A673 (cell line): ENCODE data around the gene JAK3.

Source experiments
- CTCF ChIP-seq: fragments of 300-800, 200-600 bp; sonication (generic); conservative IDR thresholded peaks from 2 replicates; pipeline ENCODE4 v1.5.1; 2017; ENCODE audit warnings: low read depth, mild to moderate bottlenecking, antibody characterized with exemption, low read length, moderate library complexity, mixed read lengths
- EZH2 ChIP-seq: fragments of 200-600 bp; sonication (generic); IDR thresholded peaks from 2 replicates; pipeline ENCODE4 v1.6.1; 2017; ENCODE audit warnings: borderline replicate concordance, low read depth, mild to moderate bottlenecking, mixed read lengths, antibody characterized with exemption, low read length; ENCODE audit not compliant: poor library complexity, severe bottlenecking

- no peak for TF ChIP-seq CTCF
- TF ChIP-seq EZH2 = no peak
Observed at GRCh38 chr19:17797424-17798201, 50.2 kb downstream of the JAK3 start.
